BLaER1 treated with 17β-estradiol and CSF1 and Interleukin-3, amounts not matched to agents 10 nM and 100 nM (cell line): Measurements from ENCODE around the gene OR10H5.
"Not testable (repeated sequence)": the region's sequence is repeated elsewhere in the genome, so short reads cannot be mapped to it uniquely, and the experiment has no call there.

Experiments used
- H3K27ac ChIP-seq, 11 experiments: shearing (Covaris generic); formaldehyde crosslinking; 2 replicates each; pipeline ENCODE4 v1.8.1; 2022
- H3K27me3 ChIP-seq, 11 experiments: shearing (Covaris generic); formaldehyde crosslinking; 2 replicates each; pipeline ENCODE4 v1.8.1; 2022
- H3K36me3 ChIP-seq, 11 experiments: shearing (Covaris generic); formaldehyde crosslinking; 2 replicates each; pipeline ENCODE4 v1.8.1; 2022
- H3K4me1 ChIP-seq, 10 experiments: shearing (Covaris generic); formaldehyde crosslinking; 2 replicates each; pipeline ENCODE4 v1.8.1; 2022
- H3K4me2 ChIP-seq, 11 experiments: shearing (Covaris generic); formaldehyde crosslinking; 2 replicates each; pipeline ENCODE4 v1.8.1; 2022
- H3K4me3 ChIP-seq, 10 experiments: shearing (Covaris generic); formaldehyde crosslinking; 2 replicates each; pipeline ENCODE4 v1.8.1; 2022
- H3K9ac ChIP-seq, 11 experiments: shearing (Covaris generic); formaldehyde crosslinking; 2 replicates each; pipeline ENCODE4 v1.8.1; 2022
- H3K9me3 ChIP-seq, 11 experiments: shearing (Covaris generic); formaldehyde crosslinking; replicated peaks in 1 of 11; 2 replicates each; pipeline ENCODE4 v1.8.1; 2022
- H4K20me1 ChIP-seq, 11 experiments: shearing (Covaris generic); formaldehyde crosslinking; 2 replicates each; pipeline ENCODE4 v1.8.1; 2022
- Cebpa-rat ChIP-seq, 11 experiments: shearing (Covaris generic); IDR thresholded peaks; 2 replicates each; pipeline ENCODE4 v1.8.1; 2022

OR10H5 gene

GRCh38 chr19:15810335-15810734, 22.9 kb downstream of the OR10H5 start:
- Histone ChIP-seq H3K27ac (no peak overlapping the region), H4K20me1 (no peaks in the 10 kb centered on the region), H3K27me3 (no peaks in the 10 kb centered on the region), H3K4me2 (peak overlapping the region in 1 of 11 experiments; percentile 5; a peak in 1 of 22 replicates), H3K9me3 (no peaks in the 10 kb centered on the region), H3K36me3 (no peaks in the 10 kb centered on the region), H3K4me1 (peaks cover 0 to 8% (median 0%) of the 10 kb centered on the region in 10 experiments; a peak in 2 of 20 replicates), H3K4me3 (no peak overlapping the region), H3K9ac (no peak overlapping the region)
- no peak for TF ChIP-seq Cebpa-rat (IDR thresholded peaks at IDR 0.05)

GRCh38 chr19:15811476-15811875, 24.0 kb downstream of the OR10H5 start:
- no peak for TF ChIP-seq Cebpa-rat (IDR thresholded peaks at IDR 0.05)
- Histone ChIP-seq H3K4me1 (peaks cover 0 to 8% (median 0%) of the 10 kb centered on the region in 10 experiments; a peak in 2 of 20 replicates), H3K36me3 (no peaks in the 10 kb centered on the region), H3K27me3 (no peaks in the 10 kb centered on the region), H3K9ac (no peak overlapping the region), H3K27ac (no peak overlapping the region), H3K9me3 (no peaks in the 10 kb centered on the region), H4K20me1 (no peaks in the 10 kb centered on the region), H3K4me3 (no peak overlapping the region), H3K4me2 (no peak overlapping the region)

- no peak for TF ChIP-seq Cebpa-rat (IDR thresholded peaks at IDR 0.05)
- Histone ChIP-seq H3K36me3 (no peaks in the 10 kb centered on the region), H3K27me3 (no peaks in the 10 kb centered on the region), H3K9ac (no peak overlapping the region), H3K4me3 (no peak overlapping the region), H3K9me3 (no peaks in the 10 kb centered on the region), H3K27ac (no peak overlapping the region), H4K20me1 (no peaks in the 10 kb centered on the region), H3K4me2 (no peak overlapping the region), H3K4me1 (peaks cover 0 to 8% (median 0%) of the 10 kb centered on the region in 10 experiments; a peak in 2 of 20 replicates)
Observed at GRCh38 chr19:15812060-15812722, 24.7 kb downstream of the OR10H5 start.

- no peaks in the 10 kb centered on the region for H4K20me1 ChIP-seq
- no peak overlapping the region for H3K9ac ChIP-seq
- no peaks in the 10 kb centered on the region for H3K9me3 ChIP-seq
- H3K4me1 ChIP-seq: peaks cover 0 to 8% (median 0%) of the 10 kb centered on the region in 10 experiments; a peak in 2 of 20 replicates
- no peaks in the 10 kb centered on the region for H3K27me3 ChIP-seq
- no peak overlapping the region for H3K4me2 ChIP-seq
- no peak overlapping the region for H3K4me3 ChIP-seq
- TF ChIP-seq Cebpa-rat (IDR thresholded peaks at IDR 0.05): no peak
- no peak overlapping the region for H3K27ac ChIP-seq
- H3K36me3 ChIP-seq: no peaks in the 10 kb centered on the region
Observed at GRCh38 chr19:15813916-15814315, 26.5 kb downstream of the OR10H5 start.

GRCh38 chr19:15815306-15815705, 27.8 kb downstream of the OR10H5 start, which contains the start of gene OR10H1:
Gene OR10H1, minus strand, starts transcription at chr19:15815664. Its CDS starts 7,627 bp downstream, at chr19:15808037.
- no peak for TF ChIP-seq Cebpa-rat (IDR thresholded peaks at IDR 0.05)
- H4K20me1 ChIP-seq: no peaks in the 10 kb centered on the region
- no peaks in the 10 kb centered on the region for H3K9me3 ChIP-seq
- H3K27me3 ChIP-seq: no peaks in the 10 kb centered on the region
- no peak within 1 kb of the TSS for H3K4me2 ChIP-seq
- H3K4me3 ChIP-seq: no peak within 1 kb of the TSS
- no peaks in the 10 kb centered on the region for H3K36me3 ChIP-seq
- no peak within 1 kb of the TSS for H3K9ac ChIP-seq
- no peak within 1 kb of the TSS for H3K27ac ChIP-seq
- H3K4me1 ChIP-seq: peaks cover 0 to 3% (median 0%) of the 10 kb centered on the region in 10 experiments; a peak in 1 of 20 replicates

- Histone ChIP-seq H3K9me3 (no peaks in the 10 kb centered on the region), H3K4me2 (no peak overlapping the region), H3K27me3 (no peaks in the 10 kb centered on the region), H3K9ac (no peak overlapping the region), H3K27ac (no peak overlapping the region), H3K4me3 (no peak overlapping the region), H3K4me1 (no peaks in the 10 kb centered on the region), H3K36me3 (no peaks in the 10 kb centered on the region), H4K20me1 (no peaks in the 10 kb centered on the region)
- no peak for TF ChIP-seq Cebpa-rat (IDR thresholded peaks at IDR 0.05)
Observed at GRCh38 chr19:15820646-15821045, 33.2 kb downstream of the OR10H5 start.

- Histone ChIP-seq H4K20me1 (no peaks in the 10 kb centered on the region), H3K4me1 (peaks cover 0 to 14% (median 11%) of the 10 kb centered on the region in 10 experiments; a peak in 16 of 20 replicates), H3K4me2 (no peak overlapping the region), H3K36me3 (no peaks in the 10 kb centered on the region), H3K9ac (no peak overlapping the region), H3K27ac (no peak overlapping the region), H3K27me3 (no peaks in the 10 kb centered on the region), H3K9me3 (no peaks in the 10 kb centered on the region), H3K4me3 (no peak overlapping the region)
- TF ChIP-seq Cebpa-rat (IDR thresholded peaks at IDR 0.05): no peak
Observed at GRCh38 chr19:15825753-15826152, 38.3 kb downstream of the OR10H5 start.

GRCh38 chr19:15828121-15828610, 40.7 kb downstream of the OR10H5 start:
- Histone ChIP-seq H3K27me3 (no peaks in the 10 kb centered on the region), H3K27ac (peak overlapping the region in 3 of 11 experiments; percentile 8 to 18 (median 11); a peak in 1 of 22 replicates), H3K4me2 (peak overlapping the region in 9 of 11 experiments; percentile 33 to 76 (median 60); a peak in 17 of 22 replicates), H3K9ac (no peak overlapping the region), H3K9me3 (no peaks in the 10 kb centered on the region), H4K20me1 (no peaks in the 10 kb centered on the region), H3K4me1 (peaks cover 0 to 14% (median 11%) of the 10 kb centered on the region in 10 experiments; a peak in 16 of 20 replicates), H3K36me3 (no peaks in the 10 kb centered on the region), H3K4me3 (no peak overlapping the region)
- TF ChIP-seq Cebpa-rat (IDR thresholded peaks at IDR 0.05): no peak

- not testable (repeated sequence) for H3K36me3 ChIP-seq, H3K9me3 ChIP-seq, H3K27me3 ChIP-seq, H4K20me1 ChIP-seq, H3K9ac ChIP-seq, H3K4me3 ChIP-seq
- H3K27ac ChIP-seq: peak overlapping the region in 3 of 11 experiments; percentile 8 to 18 (median 11); a peak in 1 of 22 replicates
- H3K4me2 ChIP-seq: peak overlapping the region in 10 of 11 experiments; percentile 29 to 76 (median 56); a peak in 18 of 22 replicates
- peaks cover 0 to 14% (median 11%) of the 10 kb centered on the region in 10 experiments; a peak in 16 of 20 replicates for H3K4me1 ChIP-seq
Observed at GRCh38 chr19:15828611-15829305, 41.3 kb downstream of the OR10H5 start.
